Measurements from ENCODE around the gene PCDH10. TPM values are rescaled to one million over a fixed set of nuclear protein-coding genes. Genes with fewer than 3 reads are reported as not detected.

PCDH10 gene, protein sequence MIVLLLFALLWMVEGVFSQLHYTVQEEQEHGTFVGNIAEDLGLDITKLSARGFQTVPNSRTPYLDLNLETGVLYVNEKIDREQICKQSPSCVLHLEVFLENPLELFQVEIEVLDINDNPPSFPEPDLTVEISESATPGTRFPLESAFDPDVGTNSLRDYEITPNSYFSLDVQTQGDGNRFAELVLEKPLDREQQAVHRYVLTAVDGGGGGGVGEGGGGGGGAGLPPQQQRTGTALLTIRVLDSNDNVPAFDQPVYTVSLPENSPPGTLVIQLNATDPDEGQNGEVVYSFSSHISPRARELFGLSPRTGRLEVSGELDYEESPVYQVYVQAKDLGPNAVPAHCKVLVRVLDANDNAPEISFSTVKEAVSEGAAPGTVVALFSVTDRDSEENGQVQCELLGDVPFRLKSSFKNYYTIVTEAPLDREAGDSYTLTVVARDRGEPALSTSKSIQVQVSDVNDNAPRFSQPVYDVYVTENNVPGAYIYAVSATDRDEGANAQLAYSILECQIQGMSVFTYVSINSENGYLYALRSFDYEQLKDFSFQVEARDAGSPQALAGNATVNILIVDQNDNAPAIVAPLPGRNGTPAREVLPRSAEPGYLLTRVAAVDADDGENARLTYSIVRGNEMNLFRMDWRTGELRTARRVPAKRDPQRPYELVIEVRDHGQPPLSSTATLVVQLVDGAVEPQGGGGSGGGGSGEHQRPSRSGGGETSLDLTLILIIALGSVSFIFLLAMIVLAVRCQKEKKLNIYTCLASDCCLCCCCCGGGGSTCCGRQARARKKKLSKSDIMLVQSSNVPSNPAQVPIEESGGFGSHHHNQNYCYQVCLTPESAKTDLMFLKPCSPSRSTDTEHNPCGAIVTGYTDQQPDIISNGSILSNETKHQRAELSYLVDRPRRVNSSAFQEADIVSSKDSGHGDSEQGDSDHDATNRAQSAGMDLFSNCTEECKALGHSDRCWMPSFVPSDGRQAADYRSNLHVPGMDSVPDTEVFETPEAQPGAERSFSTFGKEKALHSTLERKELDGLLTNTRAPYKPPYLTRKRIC
- under 1 TPM; 0.04 to 0.06 TPM for polyA plus RNA-seq

DNA sequence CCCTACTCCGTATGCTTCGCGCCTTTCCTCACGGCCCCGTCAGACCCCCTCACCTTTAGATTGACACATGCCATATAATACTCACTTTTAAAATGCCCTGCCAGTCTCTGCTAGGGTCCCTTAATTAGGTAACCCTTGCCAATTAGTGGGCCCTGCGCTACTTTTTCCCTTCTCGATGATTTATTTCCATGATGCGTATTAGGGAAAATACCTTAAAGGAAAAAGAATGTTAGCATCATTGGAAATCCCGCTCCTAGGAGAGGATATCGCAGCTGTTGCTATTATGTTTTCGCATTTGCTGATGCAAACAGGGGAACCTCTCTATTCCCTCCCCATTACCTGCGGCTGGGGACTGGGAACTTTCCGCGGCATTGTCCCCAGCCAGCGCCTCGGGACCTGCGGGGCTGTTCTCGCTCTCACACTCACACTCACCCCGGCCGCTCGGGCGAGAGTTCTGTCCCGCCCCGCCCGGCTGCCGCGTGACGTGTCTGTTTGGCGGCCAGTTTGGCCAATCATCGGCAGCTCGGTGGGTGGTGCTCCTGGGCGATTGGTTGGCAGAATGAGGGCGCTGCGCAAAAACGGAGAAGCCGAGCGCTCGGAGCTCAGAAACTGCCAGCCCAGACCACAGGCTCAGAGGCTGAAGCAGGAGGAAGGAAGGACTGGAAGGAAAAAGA lies at the start of gene PCDH10:
Gene PCDH10, plus strand, starts transcription at position 605 of the 674 bp plus-strand sequence. CDS start 847 bp downstream, outside the sequence.
- peak within 1 kb of the TSS; percentile 24 to 38 for H3K4me3 ChIP-seq (ENCODE audit: low read depth in 1 of 2, low read length in 2 of 2)
- no peaks in the 10 kb centered on the region for H3K36me3 ChIP-seq (ENCODE audit: control insufficient read depth in 2 of 2, insufficient read depth in 2 of 2, low read length in 1 of 2)
- WGBS, 2 donors: 1 to 3% methylated on average over 38 of the region's 38 CpGs
- H3K9me3 ChIP-seq (ENCODE audit: control insufficient read depth in 2 of 2, insufficient read depth in 1 of 2, low read depth in 1 of 2, low read length in 1 of 2): peaks cover 0 to 14% of the 10 kb centered on the region in 2 donors
- H3K27ac ChIP-seq (ENCODE audit: low read depth in 2 of 2, low read length in 1 of 2): no peak within 1 kb of the TSS
- H3K27me3 ChIP-seq (ENCODE audit: control insufficient read depth in 1 of 2, insufficient read depth in 2 of 2, low read length in 2 of 2): peaks cover 0 to 34% of the 10 kb centered on the region in 2 donors
- H3K4me1 ChIP-seq (ENCODE audit: control insufficient read depth in 2 of 2, insufficient read depth in 2 of 2, low read length in 1 of 2): peaks cover 12 to 19% of the 10 kb centered on the region in 2 donors

DNA sequence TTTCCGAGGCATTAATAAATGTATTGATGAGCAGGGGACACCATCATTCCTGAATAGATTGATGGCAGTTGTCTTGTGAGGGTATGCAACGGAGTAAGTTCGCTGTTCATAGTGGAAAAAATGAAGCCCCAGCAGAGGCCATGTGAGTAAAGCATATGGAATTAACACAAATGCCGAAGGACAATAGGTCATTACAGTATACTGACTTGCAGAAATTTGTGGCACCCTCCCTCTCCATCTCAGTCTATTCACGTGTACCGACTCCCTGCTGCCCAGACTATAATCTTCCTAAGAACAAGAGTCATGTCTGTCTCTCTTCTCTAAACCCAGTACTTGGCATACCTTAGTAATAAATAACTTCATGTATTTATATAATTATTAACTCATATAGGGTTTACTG lies 47.1 kb upstream of the PCDH10 start:
- WGBS, 2 donors: 81 to 88% methylated on average over 6 of the region's 6 CpGs
- no peak overlapping the region for H3K4me3 ChIP-seq (ENCODE audit: low read depth in 1 of 2, low read length in 2 of 2)
- no peaks in the 10 kb centered on the region for H3K36me3 ChIP-seq (ENCODE audit: control insufficient read depth in 2 of 2, insufficient read depth in 2 of 2, low read length in 1 of 2)
- no peak overlapping the region for H3K27ac ChIP-seq (ENCODE audit: low read depth in 2 of 2, low read length in 1 of 2)
- H3K9me3 ChIP-seq (ENCODE audit: control insufficient read depth in 2 of 2, insufficient read depth in 1 of 2, low read depth in 1 of 2, low read length in 1 of 2): no peaks in the 10 kb centered on the region
- H3K4me1 ChIP-seq (ENCODE audit: control insufficient read depth in 2 of 2, insufficient read depth in 2 of 2, low read length in 1 of 2): no peaks in the 10 kb centered on the region
- no peaks in the 10 kb centered on the region for H3K27me3 ChIP-seq (ENCODE audit: control insufficient read depth in 1 of 2, insufficient read depth in 2 of 2, low read length in 2 of 2)

DNA sequence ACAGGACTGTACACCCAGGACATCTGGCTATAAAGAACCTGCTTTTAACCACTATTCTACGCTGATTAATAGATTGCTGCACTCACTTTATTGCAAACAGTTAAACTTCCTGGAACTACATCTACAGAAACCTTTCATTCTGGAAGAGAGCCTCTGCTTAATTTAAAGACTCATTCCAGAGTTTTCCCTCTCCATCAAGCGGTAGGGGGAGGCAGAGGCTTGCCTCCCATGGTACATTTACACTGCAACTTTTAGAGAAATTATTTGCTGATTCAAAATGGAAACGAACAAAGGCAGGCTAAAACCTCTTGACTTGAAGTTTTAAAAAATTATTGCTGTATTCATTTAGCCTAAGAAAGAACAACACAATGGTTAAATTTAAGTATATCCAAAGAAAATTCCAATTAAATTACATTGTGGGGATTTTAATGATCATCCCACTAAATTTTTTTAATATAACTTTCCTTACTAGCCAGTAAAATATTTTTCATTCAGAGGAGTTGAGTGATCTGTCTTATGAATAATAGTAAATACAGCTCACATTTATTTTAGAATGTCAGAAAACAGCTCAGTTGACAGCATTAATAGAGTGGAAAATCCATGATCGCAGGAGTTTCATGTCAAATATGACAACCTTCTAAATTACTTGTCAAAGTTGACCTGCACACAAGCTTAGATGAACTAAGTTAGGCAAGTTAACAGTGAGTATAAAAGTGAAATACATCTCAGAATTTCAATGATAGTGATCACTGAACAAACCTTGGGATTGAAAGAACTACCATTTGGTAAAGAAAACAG lies 46.3 kb upstream of the PCDH10 start:
- Histone ChIP-seq H3K4me1 (ENCODE audit: control insufficient read depth in 2 of 2, insufficient read depth in 2 of 2, low read length in 1 of 2) (no peaks in the 10 kb centered on the region), H3K27me3 (ENCODE audit: control insufficient read depth in 1 of 2, insufficient read depth in 2 of 2, low read length in 2 of 2) (no peaks in the 10 kb centered on the region), H3K4me3 (ENCODE audit: low read depth in 1 of 2, low read length in 2 of 2) (no peak overlapping the region), H3K36me3 (ENCODE audit: control insufficient read depth in 2 of 2, insufficient read depth in 2 of 2, low read length in 1 of 2) (no peaks in the 10 kb centered on the region), H3K9me3 (ENCODE audit: control insufficient read depth in 2 of 2, insufficient read depth in 1 of 2, low read depth in 1 of 2, low read length in 1 of 2) (no peaks in the 10 kb centered on the region), H3K27ac (ENCODE audit: low read depth in 2 of 2, low read length in 1 of 2) (no peak overlapping the region)
- WGBS, 2 donors: 68 to 70% methylated on average over 4 of the region's 4 CpGs

DNA sequence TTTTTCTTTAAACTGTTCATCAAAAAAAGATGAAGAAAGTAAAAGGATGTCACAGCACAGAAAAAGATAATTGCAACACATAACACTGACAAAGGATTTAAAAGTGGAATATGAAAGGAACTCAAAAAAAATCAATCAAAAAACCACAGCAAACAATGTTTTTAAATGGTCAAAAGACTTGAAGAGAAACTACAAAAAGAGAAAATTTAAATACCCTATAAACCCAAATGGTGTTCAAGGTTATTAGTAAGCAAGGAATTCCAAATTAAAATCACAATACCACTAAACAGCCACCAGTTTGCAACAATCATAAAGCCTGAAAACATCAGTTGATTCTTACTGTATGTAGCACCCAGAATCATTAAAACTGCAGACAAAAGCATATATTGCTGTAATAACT lies 36.5 kb upstream of the PCDH10 start:
- H3K27me3 ChIP-seq (ENCODE audit: control insufficient read depth in 1 of 2, insufficient read depth in 2 of 2, low read length in 2 of 2): no peaks in the 10 kb centered on the region
- H3K4me3 ChIP-seq (ENCODE audit: low read depth in 1 of 2, low read length in 2 of 2): no peak overlapping the region
- H3K9me3 ChIP-seq (ENCODE audit: control insufficient read depth in 2 of 2, insufficient read depth in 1 of 2, low read depth in 1 of 2, low read length in 1 of 2): no peaks in the 10 kb centered on the region
- H3K27ac ChIP-seq (ENCODE audit: low read depth in 2 of 2, low read length in 1 of 2): no peak overlapping the region
- H3K4me1 ChIP-seq (ENCODE audit: control insufficient read depth in 2 of 2, insufficient read depth in 2 of 2, low read length in 1 of 2): no peaks in the 10 kb centered on the region
- no peaks in the 10 kb centered on the region for H3K36me3 ChIP-seq (ENCODE audit: control insufficient read depth in 2 of 2, insufficient read depth in 2 of 2, low read length in 1 of 2)

DNA sequence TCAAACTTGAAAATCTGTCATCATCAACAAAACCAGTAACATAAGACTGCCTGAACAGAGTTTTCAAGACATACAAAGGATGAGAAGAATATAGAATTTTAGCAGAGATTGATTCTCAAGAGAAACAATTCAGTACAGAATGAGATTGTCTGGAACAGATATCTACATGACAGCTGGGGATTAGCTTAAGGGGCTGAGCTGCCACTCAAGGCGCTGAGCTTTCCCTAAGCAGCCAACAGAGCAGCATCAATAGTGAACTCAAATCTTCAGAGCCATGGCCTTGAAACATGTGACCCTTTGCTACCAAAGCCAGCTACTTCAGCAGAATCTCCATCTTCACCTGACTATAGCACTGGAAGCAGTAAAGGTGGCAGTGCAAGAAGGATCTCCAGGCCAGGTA lies 24.3 kb upstream of the PCDH10 start:
- Histone ChIP-seq H3K27ac (ENCODE audit: low read depth in 2 of 2, low read length in 1 of 2) (no peak overlapping the region), H3K9me3 (ENCODE audit: control insufficient read depth in 2 of 2, insufficient read depth in 1 of 2, low read depth in 1 of 2, low read length in 1 of 2) (peaks cover 0 to 3% of the 10 kb centered on the region in 2 donors), H3K36me3 (ENCODE audit: control insufficient read depth in 2 of 2, insufficient read depth in 2 of 2, low read length in 1 of 2) (no peaks in the 10 kb centered on the region), H3K4me1 (ENCODE audit: control insufficient read depth in 2 of 2, insufficient read depth in 2 of 2, low read length in 1 of 2) (no peaks in the 10 kb centered on the region), H3K4me3 (ENCODE audit: low read depth in 1 of 2, low read length in 2 of 2) (no peak overlapping the region), H3K27me3 (ENCODE audit: control insufficient read depth in 1 of 2, insufficient read depth in 2 of 2, low read length in 2 of 2) (no peaks in the 10 kb centered on the region)
- 82 to 91% methylated on average over 1 of the region's 1 CpG for WGBS, 2 donors

DNA sequence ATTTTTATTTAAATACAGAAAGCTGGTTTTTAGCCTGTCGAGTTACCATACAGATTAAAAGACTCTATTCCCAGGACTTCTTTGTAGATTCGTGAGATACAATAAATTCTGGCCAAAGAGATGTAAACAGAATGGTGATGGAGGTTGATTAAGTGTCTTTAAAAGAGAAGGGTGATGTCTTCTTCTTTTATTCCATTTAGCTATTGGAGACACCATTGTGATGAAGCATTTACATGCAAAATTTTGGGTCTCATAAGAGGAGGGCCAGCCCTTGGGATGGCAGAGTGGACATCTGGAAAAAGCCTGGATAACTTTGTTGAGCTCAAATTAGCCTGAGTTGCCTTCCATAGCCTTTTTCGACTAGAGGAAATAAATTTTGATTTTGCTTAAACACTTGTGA lies 21.6 kb upstream of the PCDH10 start:
- Histone ChIP-seq H3K36me3 (ENCODE audit: control insufficient read depth in 2 of 2, insufficient read depth in 2 of 2, low read length in 1 of 2) (no peaks in the 10 kb centered on the region), H3K4me3 (ENCODE audit: low read depth in 1 of 2, low read length in 2 of 2) (no peak overlapping the region), H3K4me1 (ENCODE audit: control insufficient read depth in 2 of 2, insufficient read depth in 2 of 2, low read length in 1 of 2) (no peaks in the 10 kb centered on the region), H3K27me3 (ENCODE audit: control insufficient read depth in 1 of 2, insufficient read depth in 2 of 2, low read length in 2 of 2) (no peaks in the 10 kb centered on the region), H3K27ac (ENCODE audit: low read depth in 2 of 2, low read length in 1 of 2) (no peak overlapping the region), H3K9me3 (ENCODE audit: control insufficient read depth in 2 of 2, insufficient read depth in 1 of 2, low read depth in 1 of 2, low read length in 1 of 2) (peaks cover 0 to 3% of the 10 kb centered on the region in 2 donors)
- 57 to 69% methylated on average over 3 of the region's 3 CpGs for WGBS, 2 donors

DNA sequence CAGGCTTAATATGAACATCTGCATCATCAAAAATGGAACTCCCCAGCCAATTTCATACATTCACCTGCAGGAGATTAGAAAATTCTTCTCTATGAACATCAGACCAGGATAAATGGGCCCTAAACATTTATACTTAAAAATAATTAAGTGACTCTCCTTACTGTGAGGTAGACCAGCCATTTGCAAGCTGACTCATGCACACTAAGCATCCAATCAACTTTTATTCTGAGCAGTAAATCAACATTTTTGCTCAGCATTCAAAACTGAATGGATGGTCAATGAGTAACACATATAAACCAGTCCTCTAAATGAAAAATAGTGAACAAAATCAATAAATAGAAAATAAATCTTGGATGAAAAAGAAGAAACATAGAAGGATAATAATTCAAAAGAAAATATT lies 19.9 kb upstream of the PCDH10 start:
- Histone ChIP-seq H3K27me3 (ENCODE audit: control insufficient read depth in 1 of 2, insufficient read depth in 2 of 2, low read length in 2 of 2) (no peaks in the 10 kb centered on the region), H3K4me1 (ENCODE audit: control insufficient read depth in 2 of 2, insufficient read depth in 2 of 2, low read length in 1 of 2) (no peaks in the 10 kb centered on the region), H3K4me3 (ENCODE audit: low read depth in 1 of 2, low read length in 2 of 2) (no peak overlapping the region), H3K36me3 (ENCODE audit: control insufficient read depth in 2 of 2, insufficient read depth in 2 of 2, low read length in 1 of 2) (no peaks in the 10 kb centered on the region), H3K27ac (ENCODE audit: low read depth in 2 of 2, low read length in 1 of 2) (no peak overlapping the region), H3K9me3 (ENCODE audit: control insufficient read depth in 2 of 2, insufficient read depth in 1 of 2, low read depth in 1 of 2, low read length in 1 of 2) (peaks cover 0 to 3% of the 10 kb centered on the region in 2 donors)

DNA sequence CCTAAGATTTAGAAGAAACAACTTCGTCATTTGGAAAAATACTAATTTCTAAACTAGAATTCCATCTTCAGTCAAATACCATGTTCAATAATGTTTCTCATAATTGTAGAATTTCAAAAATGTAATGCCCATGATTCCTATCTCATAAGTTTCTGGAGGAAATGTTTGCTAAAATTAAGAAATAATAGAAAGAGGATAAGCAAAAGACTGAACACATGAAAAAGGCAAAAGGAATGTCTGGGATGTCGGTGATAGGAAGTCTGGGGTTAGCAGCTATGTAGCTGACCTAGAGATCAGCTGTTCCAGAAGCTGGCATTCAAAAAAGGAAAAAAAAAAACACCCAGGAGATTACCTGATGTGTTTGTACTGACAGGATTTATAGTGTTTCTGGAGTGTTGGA lies 18.9 kb upstream of the PCDH10 start:
- Histone ChIP-seq H3K27me3 (ENCODE audit: control insufficient read depth in 1 of 2, insufficient read depth in 2 of 2, low read length in 2 of 2) (no peaks in the 10 kb centered on the region), H3K4me3 (ENCODE audit: low read depth in 1 of 2, low read length in 2 of 2) (no peak overlapping the region), H3K4me1 (ENCODE audit: control insufficient read depth in 2 of 2, insufficient read depth in 2 of 2, low read length in 1 of 2) (no peaks in the 10 kb centered on the region), H3K9me3 (ENCODE audit: control insufficient read depth in 2 of 2, insufficient read depth in 1 of 2, low read depth in 1 of 2, low read length in 1 of 2) (peaks cover 0 to under 1% of the 10 kb centered on the region in 2 donors), H3K27ac (ENCODE audit: low read depth in 2 of 2, low read length in 1 of 2) (no peak overlapping the region), H3K36me3 (ENCODE audit: control insufficient read depth in 2 of 2, insufficient read depth in 2 of 2, low read length in 1 of 2) (no peaks in the 10 kb centered on the region)
- 76 to 83% methylated on average over 2 of the region's 2 CpGs for WGBS, 2 donors
